ENCODE results near the gene ITPRID1. TPM values are rescaled to one million over a fixed set of nuclear protein-coding genes. Genes with fewer than 3 reads are reported as not detected.

The ITPRID1 gene
- total and polyA plus RNA-seq, 2 of the 13 experiments (the other 11 are each of a cell fraction or from before 2014, with no cell fraction given), result not detected

GRCh38 chr7:31613604-31614003 lies 99.7 kb downstream of the ITPRID1 start (continued):
- no peak for TF ChIP-seq TFDP2 (CRISPR knock-in tag; IDR thresholded peaks at IDR 0.05)
- no peak for TF ChIP-seq POLR2A (IDR thresholded peaks at IDR 0.05; ENCODE audit: insufficient read depth in 1 of 2, low read depth in 2 of 2, low read length in 2 of 2)
- TF ChIP-seq ZUFSP (CRISPR knock-in tag; IDR thresholded peaks at IDR 0.05; ENCODE audit: borderline replicate concordance), result no peak
- no peak for TF ChIP-seq ETV6 (CRISPR knock-in tag; conservative IDR thresholded peaks at IDR 0.05)
- TF ChIP-seq SP1 (IDR thresholded peaks at IDR 0.05), result no peak
- TF ChIP-seq SP1 (CRISPR knock-in tag; IDR thresholded peaks at IDR 0.05), result no peak
- TF ChIP-seq MXI1 (IDR thresholded peaks at IDR 0.05; ENCODE audit: borderline replicate concordance, low read depth, low read length), result no peak
- no peak for TF ChIP-seq ZFP36L1 (CRISPR knock-in tag; IDR thresholded peaks at IDR 0.05)
- no peak for TF ChIP-seq XRCC5 (optimal IDR thresholded peaks at IDR 0.05; ENCODE audit: low read length)
- TF ChIP-seq ATF7-NPFF (CRISPR knock-in tag; IDR thresholded peaks at IDR 0.05; ENCODE audit: low read depth), result no peak

- ChIA-PET POLR2A (no interaction called here), CTCF (ENCODE audit: low intra/inter-chr PET ratio, low total read pairs) (interaction anchor here (1.1 to 2.2 kb wide), 3 partner anchors 190 to 441 kb away, joined by 3 to 16 read pairs (median 4); no protein-coding TSS in a partner anchor)
- intact Hi-C loops (cut with micrococcal nuclease; ENCODE audit: unreplicated experiment) (no loop called here), in situ Hi-C loops (cut with HindIII; ENCODE audit: extremely low pct_ligation_motif_present, low pct_unique_long_range_greater_than_20kb) (loop anchor here (10.0 to 25.0 kb wide), 2 partner anchors 259 to 446 kb away; no protein-coding TSS in a partner anchor)
- Histone ChIP-seq H3K9me3 (ENCODE audit: low read length) (no peaks in the 10 kb centered on the region), H3K4me1 (ENCODE audit: insufficient read depth, low read length) (no peaks in the 10 kb centered on the region), H3K79me2 (ENCODE audit: insufficient read depth, low read length) (no peaks in the 10 kb centered on the region), H3K27ac (ENCODE audit: extremely low read length, insufficient read depth, low read length) (no peak overlapping the region), H2AFZ (ENCODE audit: low read length) (no peak overlapping the region), H3K4me3 (replicated peaks in 1 of 3; ENCODE audit: insufficient read depth in 1 of 3, low read depth in 2 of 3, low read length in 3 of 3) (no peak overlapping the region), H3K9ac (ENCODE audit: insufficient read depth, low read depth, low read length) (no peak overlapping the region), H3K4me2 (ENCODE audit: low read depth, low read length) (no peak overlapping the region), H4K20me1 (ENCODE audit: insufficient read depth, low read length) (no peaks in the 10 kb centered on the region), H3K36me3 (replicated peaks in 1 of 2; ENCODE audit: control insufficient read depth in 1 of 2, insufficient read depth in 2 of 2, low read length in 2 of 2) (no peaks in the 10 kb centered on the region), H3K27me3 (ENCODE audit: control insufficient read depth in 1 of 2, insufficient read depth in 2 of 2, low read length in 2 of 2) (no peaks in the 10 kb centered on the region)
- FAIRE-seq (no peak), ATAC-seq (no peak), DNase-seq (ENCODE audit: low spot score) (no peak)
- BruUV-seq (replicated peaks), result no TSS peak
- WGBS (ENCODE audit: low lambda C conversion rate), result 5% methylated on average over 1 of the region's 1 CpG
- no peak for TF ChIP-seq ZNF414 (CRISPR knock-in tag; IDR thresholded peaks at IDR 0.05)
- TF ChIP-seq CBX2 (IDR thresholded peaks at IDR 0.05; ENCODE audit: low read depth, low read length), result no peak
- TF ChIP-seq CBX2 (CRISPR knock-in tag; IDR thresholded peaks at IDR 0.05; ENCODE audit: low read depth), result no peak
- no peak for TF ChIP-seq FOXO1 (CRISPR knock-in tag; IDR thresholded peaks at IDR 0.05)
- TF ChIP-seq ZFP90 (CRISPR knock-in tag; IDR thresholded peaks at IDR 0.05; ENCODE audit: borderline replicate concordance), result no peak
- no peak for TF ChIP-seq MYNN (CRISPR knock-in tag; IDR thresholded peaks at IDR 0.05; ENCODE audit: low read depth)
- TF ChIP-seq PLSCR1 (CRISPR knock-in tag; IDR thresholded peaks at IDR 0.05; ENCODE audit: borderline replicate concordance), result no peak
- no peak for TF ChIP-seq KAT8 (CRISPR knock-in tag; IDR thresholded peaks at IDR 0.05)
- TF ChIP-seq ZNF724P (CRISPR knock-in tag; IDR thresholded peaks at IDR 0.05; ENCODE audit: borderline replicate concordance), result no peak
- no peak for TF ChIP-seq SIX4 (CRISPR knock-in tag; IDR thresholded peaks at IDR 0.05)
- TF ChIP-seq FOXM1 (CRISPR knock-in tag; IDR thresholded peaks at IDR 0.05), result no peak
- no peak for TF ChIP-seq YEATS4 (CRISPR knock-in tag; IDR thresholded peaks at IDR 0.05; ENCODE audit: borderline replicate concordance)
- no peak for TF ChIP-seq NFKBIZ (CRISPR knock-in tag; IDR thresholded peaks at IDR 0.05)
- TF ChIP-seq ZNF629 (CRISPR knock-in tag; conservative IDR thresholded peaks at IDR 0.05), result no peak
These were observed 119.6 kb downstream of the ITPRID1 start for GRCh38 chr7:31633467-31633866.

All from HepG2 (cell line).